ENCODE data around the gene C10orf88. TPM values are rescaled to one million over a fixed set of nuclear protein-coding genes. Genes with fewer than 3 reads are reported as not detected.
A peak's percentile ranks its signal among the peaks of the same experiment; 100 is the strongest.

The C10orf88 gene
- total RNA-seq, 1 donor from 2014 or later, result 14.0 TPM

DNA sequence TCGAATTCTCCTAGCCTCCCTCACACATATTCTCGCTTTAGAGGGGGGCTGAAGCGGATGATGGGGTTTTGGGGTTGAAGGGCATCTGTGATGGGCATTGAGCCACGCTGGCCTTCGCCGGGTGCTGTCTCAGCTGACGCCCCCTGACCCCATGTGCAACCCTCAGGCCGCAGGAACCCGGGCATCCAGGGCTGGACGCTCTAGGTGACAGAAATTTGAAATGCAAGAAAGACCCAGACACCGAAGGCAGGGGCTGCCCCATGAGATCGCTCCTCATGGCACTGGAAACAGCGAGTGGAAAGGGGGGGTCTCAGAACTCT is 664 bp upstream of the C10orf88 start:
- DNase-seq, result no peak
- Mint-ChIP-seq H3K36me3 (ENCODE audit: unreplicated experiment) (no peaks in the 10 kb centered on the region), H3K27me3 (ENCODE audit: unreplicated experiment) (peaks cover 6% of the 10 kb centered on the region), H3K4me1 (ENCODE audit: low read depth, unreplicated experiment) (peaks cover 3% of the 10 kb centered on the region), H3K27ac (ENCODE audit: unreplicated experiment) (no peak overlapping the region), H3K9me3 (ENCODE audit: unreplicated experiment) (peaks cover 13% of the 10 kb centered on the region), H3K4me3 (ENCODE audit: unreplicated experiment) (peak overlapping the region; percentile 95)
- TF ChIP-seq, protein P1, sequence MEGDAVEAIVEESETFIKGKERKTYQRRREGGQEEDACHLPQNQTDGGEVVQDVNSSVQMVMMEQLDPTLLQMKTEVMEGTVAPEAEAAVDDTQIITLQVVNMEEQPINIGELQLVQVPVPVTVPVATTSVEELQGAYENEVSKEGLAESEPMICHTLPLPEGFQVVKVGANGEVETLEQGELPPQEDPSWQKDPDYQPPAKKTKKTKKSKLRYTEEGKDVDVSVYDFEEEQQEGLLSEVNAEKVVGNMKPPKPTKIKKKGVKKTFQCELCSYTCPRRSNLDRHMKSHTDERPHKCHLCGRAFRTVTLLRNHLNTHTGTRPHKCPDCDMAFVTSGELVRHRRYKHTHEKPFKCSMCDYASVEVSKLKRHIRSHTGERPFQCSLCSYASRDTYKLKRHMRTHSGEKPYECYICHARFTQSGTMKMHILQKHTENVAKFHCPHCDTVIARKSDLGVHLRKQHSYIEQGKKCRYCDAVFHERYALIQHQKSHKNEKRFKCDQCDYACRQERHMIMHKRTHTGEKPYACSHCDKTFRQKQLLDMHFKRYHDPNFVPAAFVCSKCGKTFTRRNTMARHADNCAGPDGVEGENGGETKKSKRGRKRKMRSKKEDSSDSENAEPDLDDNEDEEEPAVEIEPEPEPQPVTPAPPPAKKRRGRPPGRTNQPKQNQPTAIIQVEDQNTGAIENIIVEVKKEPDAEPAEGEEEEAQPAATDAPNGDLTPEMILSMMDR (IDR thresholded peaks at IDR 0.05; ENCODE audit: partially characterized antibody, unreplicated experiment), result no peak

DNA sequence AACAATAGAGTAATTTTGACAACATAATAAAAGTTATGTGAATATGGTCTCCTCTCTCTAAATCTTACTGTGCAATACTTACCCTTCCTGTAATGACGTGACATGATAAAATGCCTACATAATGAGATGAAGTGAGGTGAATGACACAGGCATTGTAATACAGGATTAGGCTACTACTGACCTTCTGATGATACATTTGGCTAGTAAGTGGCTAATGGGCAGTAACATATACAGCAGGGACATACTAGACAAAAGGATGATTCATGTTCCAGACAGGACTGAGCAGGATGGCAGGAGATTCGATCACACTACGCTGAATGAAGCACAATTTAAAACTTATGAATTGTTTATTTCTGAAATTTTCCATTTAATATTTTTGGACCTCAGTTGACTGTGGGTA is 4.7 kb downstream of the C10orf88 start:
- Mint-ChIP-seq H3K36me3 (ENCODE audit: unreplicated experiment) (no peaks in the 10 kb centered on the region), H3K4me1 (ENCODE audit: low read depth, unreplicated experiment) (peaks cover 3% of the 10 kb centered on the region), H3K9me3 (ENCODE audit: unreplicated experiment) (peaks cover 4% of the 10 kb centered on the region), H3K27me3 (ENCODE audit: unreplicated experiment) (peaks cover 5% of the 10 kb centered on the region), H3K27ac (ENCODE audit: unreplicated experiment) (no peak overlapping the region), H3K4me3 (ENCODE audit: unreplicated experiment) (no peak overlapping the region)
- no peak for DNase-seq
- TF ChIP-seq, protein P1 (IDR thresholded peaks at IDR 0.05; ENCODE audit: partially characterized antibody, unreplicated experiment), result no peak

DNA sequence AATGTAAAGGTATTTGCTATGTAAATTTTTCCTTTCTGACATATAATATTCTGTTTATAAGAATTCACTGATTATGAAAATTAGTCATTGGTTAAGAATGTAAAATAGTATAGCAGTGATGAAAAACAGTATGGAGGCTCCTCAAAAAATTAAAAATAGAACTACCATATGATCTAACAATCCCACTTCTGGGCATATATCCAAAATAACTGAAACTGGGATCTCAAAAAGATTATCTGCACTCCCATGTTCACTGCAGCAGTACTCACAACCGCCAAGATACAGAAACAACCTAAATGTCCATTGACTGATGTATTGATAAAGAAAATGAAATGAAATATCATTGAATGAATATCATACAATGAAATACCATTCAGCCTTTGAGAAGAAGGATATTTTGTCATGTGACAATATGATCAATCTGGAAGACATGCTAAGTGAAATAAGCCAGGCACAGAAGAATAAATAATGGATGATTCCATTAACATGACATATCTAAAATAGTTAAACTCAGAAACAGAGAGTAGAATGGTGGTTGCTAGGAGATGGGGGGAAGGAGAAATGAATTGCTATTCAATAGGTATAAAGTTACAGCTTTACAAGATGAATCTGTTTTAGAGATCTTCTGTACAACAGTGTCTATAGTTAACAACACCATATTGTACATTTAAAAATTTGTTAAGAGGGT is 14.0 kb downstream of the C10orf88 start:
- TF ChIP-seq, protein P1 (IDR thresholded peaks at IDR 0.05; ENCODE audit: partially characterized antibody, unreplicated experiment), result no peak
- H3K4me1 Mint-ChIP-seq (ENCODE audit: low read depth, unreplicated experiment), result no peaks in the 10 kb centered on the region
- H3K36me3 Mint-ChIP-seq (ENCODE audit: unreplicated experiment), result no peaks in the 10 kb centered on the region
- H3K27ac Mint-ChIP-seq (ENCODE audit: unreplicated experiment), result no peak overlapping the region
- DNase-seq, result no peak
- H3K27me3 Mint-ChIP-seq (ENCODE audit: unreplicated experiment), result no peaks in the 10 kb centered on the region
- H3K4me3 Mint-ChIP-seq (ENCODE audit: unreplicated experiment), result no peak overlapping the region
- no peaks in the 10 kb centered on the region for H3K9me3 Mint-ChIP-seq (ENCODE audit: unreplicated experiment)

DNA sequence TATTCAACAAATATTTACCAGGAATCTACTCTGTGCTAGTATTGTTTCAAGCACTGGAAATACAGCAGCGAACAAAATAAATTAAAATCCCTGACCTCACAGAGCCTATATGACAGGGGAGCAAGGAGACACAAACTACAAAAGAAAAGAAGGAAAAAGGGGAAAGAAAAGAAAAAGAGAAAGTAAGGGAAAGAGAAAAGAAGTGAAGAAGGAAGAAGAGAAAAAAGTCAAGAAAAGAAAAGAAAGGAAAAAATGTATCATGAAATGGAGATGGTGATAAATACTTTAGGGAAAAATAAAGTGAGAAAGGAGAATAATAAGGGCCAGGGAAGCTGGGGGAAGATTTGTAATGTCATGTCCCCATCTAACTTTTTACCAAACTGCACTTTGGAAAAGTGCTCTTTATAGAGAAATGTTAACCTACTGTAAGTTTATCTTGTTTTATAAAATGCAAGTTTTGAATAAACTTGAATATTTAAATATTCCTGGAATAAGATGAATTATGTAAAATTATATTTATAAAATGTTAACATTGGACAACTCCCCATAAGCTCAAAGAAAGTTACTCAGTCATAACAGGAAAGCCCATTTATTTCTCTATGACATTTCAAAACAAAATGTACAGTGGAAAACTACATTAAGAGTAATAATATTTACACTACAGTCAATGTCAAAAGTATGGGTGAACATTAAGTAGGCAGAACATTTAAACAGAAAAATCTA is 14.7 kb downstream of the C10orf88 start:
- Mint-ChIP-seq H3K9me3 (ENCODE audit: unreplicated experiment) (no peaks in the 10 kb centered on the region), H3K4me1 (ENCODE audit: low read depth, unreplicated experiment) (no peaks in the 10 kb centered on the region), H3K4me3 (ENCODE audit: unreplicated experiment) (no peak overlapping the region), H3K36me3 (ENCODE audit: unreplicated experiment) (no peaks in the 10 kb centered on the region), H3K27me3 (ENCODE audit: unreplicated experiment) (no peaks in the 10 kb centered on the region), H3K27ac (ENCODE audit: unreplicated experiment) (no peak overlapping the region)
- no peak for DNase-seq
- TF ChIP-seq, protein P1 (IDR thresholded peaks at IDR 0.05; ENCODE audit: partially characterized antibody, unreplicated experiment), result no peak
